ENCODE data around the gene PRB4. TPM values are rescaled to one million over a fixed set of nuclear protein-coding genes. Genes with fewer than 3 reads are reported as not detected.
"Not testable (repeated sequence)": the region's sequence is repeated elsewhere in the genome, so short reads cannot be mapped to it uniquely, and the experiment has no call there.

Gene PRB4
- not detected for total RNA-seq

DNA sequence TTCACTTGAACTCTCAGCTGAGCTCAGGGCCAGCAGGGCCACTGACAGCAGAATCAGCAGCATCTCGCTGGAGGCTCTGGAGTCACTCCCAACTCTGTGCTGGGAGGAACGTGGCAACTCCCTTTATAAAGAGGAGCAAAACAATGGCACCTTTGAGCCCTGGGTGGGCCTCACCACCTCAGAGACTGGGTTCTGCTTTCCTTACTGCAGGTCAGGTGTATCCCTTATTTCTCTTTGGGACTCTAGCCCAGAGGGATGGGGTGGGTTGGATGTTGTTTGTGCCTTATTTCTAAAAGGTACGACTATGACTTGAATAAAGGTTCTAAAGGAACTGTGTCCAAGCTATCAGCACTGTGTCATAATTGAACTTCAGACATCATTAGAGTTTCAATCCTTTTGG lies at the start of gene PRB4:
TSS of gene PRB4 (minus strand) at position 101 of the 400 bp plus-strand sequence. CDS start at position 63, 38 bp downstream.
- H3K9me3 ChIP-seq (ENCODE audit: low read depth, low read length), result no peaks in the 10 kb centered on the region

DNA sequence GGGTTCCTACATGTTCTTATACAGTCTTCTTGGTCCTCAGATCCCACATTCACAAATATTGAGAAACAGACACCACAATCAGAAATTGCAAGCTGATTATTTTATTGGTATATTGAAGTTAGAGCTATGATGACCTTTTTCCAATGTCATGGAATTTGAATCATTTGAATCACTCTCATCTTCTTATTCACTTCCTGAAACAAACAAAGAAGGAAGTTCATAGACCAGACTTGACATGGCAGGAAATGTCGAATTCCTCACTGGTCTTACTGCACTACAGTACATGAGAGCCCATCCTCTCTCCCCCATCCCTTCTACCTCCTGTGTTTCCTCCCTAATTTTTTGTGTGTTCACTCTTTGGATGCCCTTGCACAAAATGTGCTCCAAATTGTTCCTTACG lies 41.5 kb upstream of the PRB4 start:
- not testable (repeated sequence) for H3K9me3 ChIP-seq (ENCODE audit: low read depth, low read length); H3K27me3 ChIP-seq (ENCODE audit: insufficient read depth, low read length); H3K4me3 ChIP-seq (ENCODE audit: low read length); H3K4me1 ChIP-seq (ENCODE audit: insufficient read depth, low read length)

More for the DNA sequence above, at the start of gene PRB4:
- H3K27me3 ChIP-seq (ENCODE audit: insufficient read depth, low read length), result no peaks in the 10 kb centered on the region
- H3K4me1 ChIP-seq (ENCODE audit: insufficient read depth, low read length), result no peaks in the 10 kb centered on the region
- H3K4me3 ChIP-seq (ENCODE audit: low read length), result no peak within 1 kb of the TSS

DNA sequence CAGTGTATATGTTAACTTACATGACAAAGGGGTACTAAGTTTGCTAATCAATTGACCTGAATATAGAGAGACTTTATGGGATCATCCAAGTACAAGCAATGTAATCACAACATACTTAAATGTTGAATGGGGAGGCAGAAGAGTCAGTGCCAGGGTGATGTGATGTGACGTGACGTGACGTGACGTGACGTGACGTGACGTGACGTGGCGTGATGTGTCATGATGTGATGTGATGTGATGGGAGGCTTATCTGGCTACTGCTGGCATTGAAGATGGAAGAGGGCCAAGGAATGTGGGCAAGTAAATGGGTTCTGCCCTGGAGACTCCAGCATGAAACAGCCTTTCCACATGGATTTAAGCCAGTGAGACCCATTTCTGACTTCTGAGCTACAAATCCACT lies 38.2 kb upstream of the PRB4 start:
- no peak overlapping the region for H3K4me3 ChIP-seq (ENCODE audit: low read length)
- no peaks in the 10 kb centered on the region for H3K4me1 ChIP-seq (ENCODE audit: insufficient read depth, low read length)
- no peaks in the 10 kb centered on the region for H3K27me3 ChIP-seq (ENCODE audit: insufficient read depth, low read length)
- no peaks in the 10 kb centered on the region for H3K9me3 ChIP-seq (ENCODE audit: low read depth, low read length)

DNA sequence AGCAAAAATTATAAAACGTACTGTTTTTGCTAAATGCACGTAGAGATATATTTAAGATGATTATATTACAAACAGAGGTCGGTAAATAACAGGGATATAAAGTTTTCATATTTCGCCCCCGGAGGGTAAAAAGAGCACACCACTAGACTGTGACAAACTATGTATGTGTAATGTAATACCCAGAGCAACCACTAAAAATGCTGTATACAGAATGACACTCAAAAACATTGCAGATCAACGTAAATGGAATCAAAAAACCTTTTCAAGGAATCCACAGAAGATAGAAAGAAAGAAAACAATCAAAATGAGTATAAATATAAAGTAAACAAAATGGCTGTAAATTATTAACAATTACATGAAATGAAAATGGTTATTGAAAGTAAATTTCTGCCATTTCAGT lies 37.6 kb upstream of the PRB4 start:
- Histone ChIP-seq H3K4me3 (ENCODE audit: low read length) (no peak overlapping the region), H3K4me1 (ENCODE audit: insufficient read depth, low read length) (no peaks in the 10 kb centered on the region), H3K9me3 (ENCODE audit: low read depth, low read length) (no peaks in the 10 kb centered on the region), H3K27me3 (ENCODE audit: insufficient read depth, low read length) (no peaks in the 10 kb centered on the region)

DNA sequence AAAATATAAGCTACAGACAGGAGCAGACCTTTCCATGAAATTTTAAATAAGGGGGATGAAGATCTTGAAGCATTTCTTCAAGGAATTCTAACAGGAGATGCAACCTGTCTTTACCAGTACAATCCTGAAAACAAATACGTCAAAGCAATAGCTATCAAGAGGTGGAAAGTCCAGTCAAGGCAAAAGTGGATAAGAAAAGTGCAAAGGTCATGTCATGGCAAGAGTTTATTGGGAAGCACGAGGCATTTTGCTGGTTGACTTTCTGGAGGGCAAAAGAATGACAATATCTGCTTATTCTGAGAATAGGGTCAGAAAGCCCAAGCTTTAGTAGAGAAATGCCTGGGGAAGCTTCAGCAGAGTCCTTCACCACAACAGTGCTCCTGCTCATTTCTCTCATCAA lies 34.3 kb upstream of the PRB4 start:
- no peak overlapping the region for H3K4me3 ChIP-seq (ENCODE audit: low read length)
- H3K9me3 ChIP-seq (ENCODE audit: low read depth, low read length), result no peaks in the 10 kb centered on the region
- H3K27me3 ChIP-seq (ENCODE audit: insufficient read depth, low read length), result no peaks in the 10 kb centered on the region
- H3K4me1 ChIP-seq (ENCODE audit: insufficient read depth, low read length), result no peaks in the 10 kb centered on the region

DNA sequence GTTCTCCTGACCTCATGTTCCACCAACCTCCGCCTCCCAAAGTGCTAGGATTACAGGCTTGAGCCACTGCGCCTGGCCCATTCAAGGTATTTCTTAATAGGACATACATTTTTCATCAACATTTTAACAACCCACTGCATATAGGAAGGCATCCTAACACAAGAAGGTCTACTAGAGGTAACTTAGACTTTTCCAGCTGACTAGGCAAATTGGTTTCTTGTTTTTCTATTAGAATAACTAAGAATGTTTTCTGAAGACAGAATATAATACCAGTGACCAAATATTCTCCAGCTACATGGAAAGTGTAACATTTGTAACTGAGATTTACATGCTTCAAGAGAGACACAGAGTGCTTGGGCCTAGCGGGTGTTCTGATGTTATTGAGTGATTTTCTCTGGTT lies 14.2 kb upstream of the PRB4 start:
- Histone ChIP-seq H3K27me3 (ENCODE audit: insufficient read depth, low read length) (no peaks in the 10 kb centered on the region), H3K9me3 (ENCODE audit: low read depth, low read length) (no peaks in the 10 kb centered on the region), H3K4me1 (ENCODE audit: insufficient read depth, low read length) (no peaks in the 10 kb centered on the region), H3K4me3 (ENCODE audit: low read length) (no peak overlapping the region)

DNA sequence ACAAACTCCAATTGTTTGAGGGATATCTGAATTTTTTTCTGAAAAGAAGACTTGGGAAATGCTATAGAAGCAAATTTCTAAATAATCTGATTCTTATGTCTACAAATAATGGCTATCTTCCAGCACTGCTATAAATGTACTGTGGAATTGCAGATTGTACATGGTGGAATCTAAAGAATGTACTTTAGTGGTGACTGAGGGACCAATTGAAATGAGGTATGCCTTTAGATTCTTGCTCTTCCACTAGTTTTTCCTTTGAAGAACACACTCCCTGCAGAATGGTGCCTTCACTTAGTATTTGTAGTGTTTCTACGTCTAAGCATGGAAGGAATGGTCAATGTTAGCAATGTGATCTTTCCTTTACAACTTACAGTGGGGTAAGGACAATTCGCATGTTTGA lies 11.7 kb upstream of the PRB4 start:
- Histone ChIP-seq H3K27me3 (ENCODE audit: insufficient read depth, low read length) (no peaks in the 10 kb centered on the region), H3K9me3 (ENCODE audit: low read depth, low read length) (no peaks in the 10 kb centered on the region), H3K4me1 (ENCODE audit: insufficient read depth, low read length) (no peaks in the 10 kb centered on the region), H3K4me3 (ENCODE audit: low read length) (no peak overlapping the region)

DNA sequence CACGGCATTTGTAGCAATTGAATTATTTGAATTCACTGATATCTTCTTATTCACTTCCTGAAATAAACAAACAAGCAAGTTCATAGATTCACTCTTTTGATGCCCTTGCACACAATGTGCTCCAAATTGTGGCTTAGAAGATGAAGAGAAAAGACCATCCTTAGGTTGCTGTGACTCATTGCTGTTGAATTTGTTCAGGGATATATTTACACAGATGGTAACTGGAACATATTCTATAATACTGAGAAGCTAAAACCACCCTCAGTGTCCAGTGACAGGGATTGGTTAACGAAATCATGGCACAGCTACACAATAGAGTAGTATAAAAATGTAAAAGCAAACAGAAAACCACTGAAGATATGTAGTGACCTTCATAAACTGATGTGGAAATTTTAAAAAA lies 3.1 kb downstream of the PRB4 start:
- Histone ChIP-seq H3K4me1 (ENCODE audit: insufficient read depth, low read length) (no peaks in the 10 kb centered on the region), H3K27me3 (ENCODE audit: insufficient read depth, low read length) (no peaks in the 10 kb centered on the region), H3K4me3 (ENCODE audit: low read length) (no peak overlapping the region), H3K9me3 (ENCODE audit: low read depth, low read length) (no peaks in the 10 kb centered on the region)

DNA sequence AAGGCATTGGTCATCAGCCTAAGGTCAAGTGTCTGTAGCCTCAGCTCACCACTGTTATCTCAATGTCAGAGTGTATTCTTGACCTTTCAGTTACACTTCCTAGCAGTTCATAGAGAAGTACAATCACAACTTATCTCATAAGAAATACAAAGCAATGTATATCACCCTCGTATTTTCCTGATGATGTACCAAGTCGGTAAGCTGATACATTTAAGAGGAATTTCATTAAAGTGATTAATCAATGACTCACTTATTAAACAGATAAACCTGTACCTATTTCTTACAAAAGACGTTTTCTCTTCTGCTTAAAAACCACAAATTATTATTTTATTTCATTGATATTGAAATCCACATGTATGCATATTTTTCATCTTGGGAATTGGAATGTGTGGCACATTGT lies 36.8 kb downstream of the PRB4 start:
- no peaks in the 10 kb centered on the region for H3K4me1 ChIP-seq (ENCODE audit: insufficient read depth, low read length)
- no peaks in the 10 kb centered on the region for H3K9me3 ChIP-seq (ENCODE audit: low read depth, low read length)
- H3K27me3 ChIP-seq (ENCODE audit: insufficient read depth, low read length), result no peaks in the 10 kb centered on the region
- no peak overlapping the region for H3K4me3 ChIP-seq (ENCODE audit: low read length)

DNA sequence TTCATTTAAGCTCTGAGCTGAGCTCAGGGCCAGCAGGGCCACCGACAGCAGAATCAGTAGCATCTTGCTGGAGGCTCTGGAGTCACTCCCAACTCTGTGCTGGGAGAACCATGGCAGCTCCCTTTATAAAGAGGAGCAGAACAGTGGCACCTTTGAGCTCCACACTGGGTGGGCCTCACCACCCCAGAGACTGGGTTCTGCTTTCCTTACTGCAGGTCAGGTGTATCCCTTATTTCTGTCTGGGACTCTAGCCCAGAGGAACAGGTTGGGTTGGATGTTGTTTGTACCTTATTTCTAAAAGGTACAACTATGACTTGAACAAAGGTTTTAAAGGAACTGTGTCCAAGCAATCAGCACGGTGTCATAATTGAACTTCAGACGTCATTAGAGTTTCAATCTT lies 40.6 kb downstream of the PRB4 start, which contains the start of gene PRB3:
TSS of gene PRB3 (minus strand) at position 101 of the 400 bp plus-strand sequence. CDS start at position 63, 38 bp downstream.
- Histone ChIP-seq H3K9me3 (ENCODE audit: low read depth, low read length) (no peaks in the 10 kb centered on the region), H3K4me3 (ENCODE audit: low read length) (no peak within 1 kb of the TSS), H3K4me1 (ENCODE audit: insufficient read depth, low read length) (no peaks in the 10 kb centered on the region), H3K27me3 (ENCODE audit: insufficient read depth, low read length) (no peaks in the 10 kb centered on the region)

DNA sequence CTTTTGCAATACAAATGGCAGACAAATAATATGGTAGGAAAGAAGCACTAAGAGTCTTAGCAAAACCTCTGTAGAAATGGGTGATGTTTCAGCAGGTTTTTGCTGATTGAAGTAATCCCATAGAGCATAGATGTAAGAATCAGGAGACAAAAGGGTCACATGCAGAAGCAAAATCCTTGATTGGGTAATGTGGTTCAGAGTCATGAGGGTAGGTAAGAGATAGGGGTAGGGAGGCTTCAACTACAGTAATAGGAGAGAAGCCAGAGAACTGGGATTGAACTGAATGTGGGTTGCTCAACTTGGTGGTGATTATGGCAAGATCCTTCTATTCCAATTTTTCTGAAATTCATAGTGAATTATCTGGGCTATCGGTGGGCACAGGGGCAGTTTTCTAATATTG lies 45.7 kb downstream of the PRB4 start:
- no peaks in the 10 kb centered on the region for H3K4me1 ChIP-seq (ENCODE audit: insufficient read depth, low read length)
- H3K4me3 ChIP-seq (ENCODE audit: low read length), result no peak overlapping the region
- H3K27me3 ChIP-seq (ENCODE audit: insufficient read depth, low read length), result no peaks in the 10 kb centered on the region
- no peaks in the 10 kb centered on the region for H3K9me3 ChIP-seq (ENCODE audit: low read depth, low read length)

Other genes starting within 250 kb of the PRB4 start
- gene TAS2R46, start 248.1 kb downstream of the PRB4 start, total RNA-seq, result 6.5 TPM
- not detected for gene TAS2R43, start 218.1 kb downstream of the PRB4 start, total RNA-seq
- gene TAS2R30, start 175.8 kb downstream of the PRB4 start, total RNA-seq, result 21.8 TPM
- 6.3 TPM for gene SMIM10L1, start 139.2 kb downstream of the PRB4 start, total RNA-seq
- not detected for gene TAS2R42, start 123.5 kb downstream of the PRB4 start, total RNA-seq
- 0.10 TPM for gene PRB3, start 40.7 kb downstream of the PRB4 start, total RNA-seq
- gene PRB2, start 85.1 kb upstream of the PRB4 start, total RNA-seq, result not detected

Measured in mononuclear cell (primary cell).